Cardiac muscle cell (in vitro differentiated cells and primary cell): ENCODE results near the gene KLF7. TPM values are rescaled to one million over a fixed set of nuclear protein-coding genes. Genes with fewer than 3 reads are reported as not detected.

ENCODE experiments used
- DNase-seq, 2 donors: peaks; one replicate each; pipeline versions ENCODE4 v3.0.0 to v3.0.0-alpha.2; 2010 to 2017; ENCODE audit warnings: low read depth in 1 of 2, low spot score in 1 of 2
- H3K27ac ChIP-seq: fragments of 200-600 bp; sonication (generic); 2 replicates; pipeline ENCODE4 v1.5.1; 2016
- H3K27me3 ChIP-seq: fragments of 200-600 bp; sonication (generic); 2 replicates; pipeline ENCODE4 v1.6.0; 2016; ENCODE audit warnings: control low read depth
- H3K36me3 ChIP-seq: fragments of 200-600 bp; sonication (generic); 2 replicates; pipeline ENCODE4 v1.5.1; 2016; ENCODE audit warnings: control low read depth
- H3K4me1 ChIP-seq: fragments of 200-600 bp; sonication (generic); 2 replicates; pipeline ENCODE4 v1.8.1; 2017; ENCODE audit warnings: low read depth, mild to moderate bottlenecking, mixed run types
- H3K4me3 ChIP-seq: fragments of 200-600 bp; sonication (generic); 2 replicates; pipeline ENCODE4 v1.5.1; 2016; ENCODE audit warnings: mild to moderate bottlenecking
- H3K9me3 ChIP-seq: fragments of 200-600 bp; sonication (generic); 2 replicates; pipeline ENCODE4 v1.5.1; 2017; ENCODE audit warnings: low read depth, mild to moderate bottlenecking, control low read depth
- polyA plus RNA-seq: library from polyadenylated mRNA; unstranded; fragments of >200 nt; fragmentation: Nextera tagmentation; extraction: Ambion mirVana; gene quantifications from 2 replicates; pipeline ENCODE4 v1.2.1, GENCODE V29; 2016
- total RNA-seq: library from RNA; depleted of rRNA; stranded (reverse); fragments of >200 nt; gene quantifications from 2 replicates; pipeline ENCODE4 v1.2.3, GENCODE V29; 2016
- TF ChIP-seq, protein P1 (sequence below): IDR thresholded peaks from 2 replicates; pipeline ENCODE4 v1.5.1; 2012; ENCODE audit warnings: low read depth, mild to moderate bottlenecking, low read length

Gene KLF7
- total and polyA plus RNA-seq, 2 experiments from 2014 or later = 8.3 to 9.3 TPM

DNA sequence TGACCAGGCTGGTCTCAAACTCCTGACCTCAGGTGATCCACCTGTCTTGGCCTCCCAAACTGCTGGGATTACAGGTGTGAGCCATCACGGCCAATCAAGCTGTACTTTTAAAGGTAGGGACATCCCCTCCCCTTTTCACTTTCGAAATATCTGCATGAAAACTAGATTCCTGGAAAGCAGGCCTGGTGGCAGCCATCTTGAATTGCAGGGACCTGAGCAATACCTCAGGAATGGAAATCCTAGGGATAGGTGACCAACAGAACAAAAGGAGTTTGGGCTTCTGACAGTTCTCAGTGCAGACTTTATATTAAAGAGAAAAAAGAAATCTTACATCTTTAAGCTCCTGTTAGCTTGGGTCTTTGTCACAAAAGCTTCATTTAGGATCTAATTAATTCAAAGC is 62.6 kb downstream of the KLF7 start:
- Histone ChIP-seq H3K4me1 (no peaks in the 10 kb centered on the region), H3K36me3 (no peaks in the 10 kb centered on the region), H3K9me3 (no peaks in the 10 kb centered on the region), H3K27me3 (no peaks in the 10 kb centered on the region), H3K27ac (no peak overlapping the region), H3K4me3 (no peak overlapping the region)
- TF ChIP-seq, protein P1, sequence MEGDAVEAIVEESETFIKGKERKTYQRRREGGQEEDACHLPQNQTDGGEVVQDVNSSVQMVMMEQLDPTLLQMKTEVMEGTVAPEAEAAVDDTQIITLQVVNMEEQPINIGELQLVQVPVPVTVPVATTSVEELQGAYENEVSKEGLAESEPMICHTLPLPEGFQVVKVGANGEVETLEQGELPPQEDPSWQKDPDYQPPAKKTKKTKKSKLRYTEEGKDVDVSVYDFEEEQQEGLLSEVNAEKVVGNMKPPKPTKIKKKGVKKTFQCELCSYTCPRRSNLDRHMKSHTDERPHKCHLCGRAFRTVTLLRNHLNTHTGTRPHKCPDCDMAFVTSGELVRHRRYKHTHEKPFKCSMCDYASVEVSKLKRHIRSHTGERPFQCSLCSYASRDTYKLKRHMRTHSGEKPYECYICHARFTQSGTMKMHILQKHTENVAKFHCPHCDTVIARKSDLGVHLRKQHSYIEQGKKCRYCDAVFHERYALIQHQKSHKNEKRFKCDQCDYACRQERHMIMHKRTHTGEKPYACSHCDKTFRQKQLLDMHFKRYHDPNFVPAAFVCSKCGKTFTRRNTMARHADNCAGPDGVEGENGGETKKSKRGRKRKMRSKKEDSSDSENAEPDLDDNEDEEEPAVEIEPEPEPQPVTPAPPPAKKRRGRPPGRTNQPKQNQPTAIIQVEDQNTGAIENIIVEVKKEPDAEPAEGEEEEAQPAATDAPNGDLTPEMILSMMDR = no peak
- DNase-seq = no peak

DNA sequence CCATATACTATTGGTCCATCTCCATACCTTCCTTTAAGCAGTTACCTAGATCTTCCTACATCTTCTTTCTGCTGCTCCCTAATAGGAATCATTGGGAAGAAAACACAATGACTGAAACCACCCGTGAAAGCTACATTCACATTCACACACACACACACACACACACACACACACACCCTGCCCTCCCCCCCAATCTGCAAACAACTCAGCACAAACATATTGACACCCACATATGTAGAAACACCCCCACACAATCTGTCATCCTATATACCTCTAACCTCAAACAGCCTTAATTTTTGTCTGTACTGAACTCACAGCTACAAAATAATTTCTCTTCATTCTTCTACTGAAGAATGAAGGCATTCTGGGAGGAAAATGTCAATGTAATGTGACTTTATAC is 63.8 kb downstream of the KLF7 start:
- TF ChIP-seq, protein P1 = no peak
- H3K4me3 ChIP-seq = no peak overlapping the region
- no peaks in the 10 kb centered on the region for H3K27me3 ChIP-seq
- H3K36me3 ChIP-seq = no peaks in the 10 kb centered on the region
- no peak overlapping the region for H3K27ac ChIP-seq
- DNase-seq = no peak
- H3K9me3 ChIP-seq = no peaks in the 10 kb centered on the region
- H3K4me1 ChIP-seq = no peaks in the 10 kb centered on the region

DNA sequence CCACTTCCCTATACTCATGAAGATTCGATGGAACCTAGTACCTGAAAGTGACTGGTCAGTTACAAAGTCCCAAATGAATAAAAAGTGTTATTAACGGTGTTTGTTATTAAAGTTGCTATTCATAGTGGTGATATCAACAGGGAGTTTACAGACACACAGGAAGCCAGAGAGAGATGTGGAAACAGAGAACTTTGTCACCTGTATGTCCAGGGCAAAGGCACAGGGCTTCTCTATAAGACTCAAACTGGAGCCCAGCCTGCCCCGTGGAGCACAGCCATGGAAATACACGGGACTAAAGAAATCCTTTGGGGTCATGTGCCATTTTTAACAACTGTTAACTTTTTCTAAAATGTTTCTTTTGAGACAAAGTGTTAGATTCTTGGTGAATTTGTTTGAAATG is 68.5 kb downstream of the KLF7 start:
- no peak for DNase-seq
- Histone ChIP-seq H3K4me1 (peaks cover 15% of the 10 kb centered on the region), H3K9me3 (no peaks in the 10 kb centered on the region), H3K27ac (no peak overlapping the region), H3K27me3 (no peaks in the 10 kb centered on the region), H3K36me3 (no peaks in the 10 kb centered on the region), H3K4me3 (no peak overlapping the region)
- TF ChIP-seq, protein P1 = no peak

DNA sequence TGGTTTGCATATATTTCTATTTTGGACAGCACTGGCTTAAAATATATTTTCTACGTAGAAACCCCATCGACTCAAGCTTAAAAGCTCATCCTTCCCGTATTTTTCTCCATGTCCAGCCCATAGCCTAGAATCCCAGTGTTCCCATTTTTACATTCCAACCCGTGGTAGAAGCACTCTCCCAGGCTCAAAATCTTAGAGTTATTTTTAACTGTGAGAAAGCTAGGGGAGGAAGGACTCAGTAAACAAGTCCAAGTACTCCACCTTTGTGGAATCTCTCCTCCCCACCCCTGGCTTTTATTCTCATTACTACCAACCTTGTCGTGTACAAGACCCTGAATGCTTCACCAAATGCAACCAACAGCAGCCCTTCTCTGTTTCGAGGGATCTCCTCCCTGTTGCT is 69.8 kb downstream of the KLF7 start:
- Histone ChIP-seq H3K36me3 (no peaks in the 10 kb centered on the region), H3K4me1 (peaks cover 28% of the 10 kb centered on the region), H3K9me3 (no peaks in the 10 kb centered on the region), H3K4me3 (no peak overlapping the region), H3K27ac (peak overlapping the region; percentile 52), H3K27me3 (no peaks in the 10 kb centered on the region)
- DNase-seq = no peak
- TF ChIP-seq, protein P1 = no peak

DNA sequence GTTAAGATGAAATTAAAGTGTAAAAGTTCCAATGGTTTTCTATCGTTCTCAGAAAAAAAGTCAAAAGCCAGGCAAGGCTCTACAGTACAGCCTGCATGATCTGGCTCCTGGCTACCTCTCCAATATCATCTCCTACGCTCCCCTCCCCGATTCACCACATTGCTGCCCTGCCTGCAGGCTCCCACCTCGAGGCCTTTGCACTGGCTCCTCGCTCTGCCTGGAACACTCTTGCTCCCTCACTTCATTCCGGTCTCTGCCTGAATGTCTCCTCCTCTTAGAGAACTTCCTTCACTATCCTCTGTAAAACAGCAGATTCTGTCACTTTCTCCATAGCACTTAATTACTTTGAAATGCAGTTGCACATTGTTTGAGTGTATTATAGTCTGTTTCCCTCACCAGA is 72.5 kb downstream of the KLF7 start:
- H3K9me3 ChIP-seq = no peaks in the 10 kb centered on the region
- no peaks in the 10 kb centered on the region for H3K36me3 ChIP-seq
- TF ChIP-seq, protein P1 = no peak
- peaks cover 56% of the 10 kb centered on the region for H3K4me1 ChIP-seq
- no peak for DNase-seq
- no peak overlapping the region for H3K4me3 ChIP-seq
- H3K27me3 ChIP-seq = no peaks in the 10 kb centered on the region
- peak overlapping the region; percentile 53 for H3K27ac ChIP-seq

DNA sequence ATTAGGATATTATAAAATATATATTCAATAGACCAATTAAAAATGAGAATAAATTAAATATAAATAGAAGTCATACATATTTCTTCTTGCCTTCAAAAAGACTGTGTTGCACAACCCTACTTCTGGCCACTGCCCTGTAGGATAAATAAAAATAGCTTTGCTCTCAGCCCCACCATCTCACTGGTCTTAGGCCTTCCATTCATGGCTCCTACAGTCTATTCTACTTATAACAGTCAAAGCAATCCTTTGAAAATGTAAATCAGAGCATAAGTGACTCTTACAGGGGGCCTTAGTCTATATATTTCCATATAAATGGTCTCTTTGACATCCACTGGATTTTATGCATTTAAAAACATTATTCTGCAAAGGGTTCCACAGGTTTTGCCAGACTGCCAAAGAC is 72.9 kb downstream of the KLF7 start:
- Histone ChIP-seq H3K4me3 (no peak overlapping the region), H3K27ac (peak overlapping the region; percentile 53), H3K9me3 (no peaks in the 10 kb centered on the region), H3K36me3 (no peaks in the 10 kb centered on the region), H3K4me1 (peaks cover 60% of the 10 kb centered on the region), H3K27me3 (no peaks in the 10 kb centered on the region)
- DNase-seq = peak in 1 of 2 donors; percentile 32
- TF ChIP-seq, protein P1 = no peak
